Activated CD4-positive, alpha-beta T cell treated with anti-CD3 and anti-CD28 coated beads for 36 hours (primary cell): ENCODE data around the gene LTB4R2. TPM values are rescaled to one million over a fixed set of nuclear protein-coding genes. Genes with fewer than 3 reads are reported as not detected.

Experiments used
- ATAC-seq: fragments of 200-7000 bp; cut with Tn5 transposase; one replicate; pipeline ENCODE4 v1.10.0; 2021; ENCODE audit warnings: mild to moderate bottlenecking, moderate library complexity
- CTCF ChIA-PET: fragments of 350-600 bp; sonication (Branson Sonifier 250); formaldehyde crosslinking; loops from one replicate; lab custom pipeline; 2021; ENCODE audit warnings: antibody characterized with exemption; lab: Charles Lee
- POLR2A ChIA-PET: fragments of 350-600 bp; sonication (Branson Sonifier 250); formaldehyde crosslinking; loops from one replicate; lab custom pipeline; 2021; ENCODE audit warnings: antibody characterized with exemption, inconsistent platforms; lab: Charles Lee
- DNase-seq: peaks from one replicate; pipeline ENCODE4 v3.0.0-alpha.2; 2020
- H3K27ac Mint-ChIP-seq: one replicate; pipeline ENCODE4 v1.8.0; 2021; ENCODE audit warnings: mixed read lengths
- H3K27me3 Mint-ChIP-seq: one replicate; pipeline ENCODE4 v1.8.0; 2021; ENCODE audit warnings: mixed read lengths
- H3K36me3 Mint-ChIP-seq: one replicate; pipeline ENCODE4 v1.8.0; 2021; ENCODE audit warnings: low read depth, mixed read lengths
- H3K4me1 Mint-ChIP-seq: one replicate; pipeline ENCODE4 v1.8.0; 2021; ENCODE audit warnings: mixed read lengths
- H3K4me3 Mint-ChIP-seq: one replicate; pipeline ENCODE4 v1.8.0; 2021; ENCODE audit warnings: mild to moderate bottlenecking, moderate library complexity, mixed read lengths
- H3K9me3 Mint-ChIP-seq: one replicate; pipeline ENCODE4 v1.8.0; 2021; ENCODE audit warnings: low read depth, mixed read lengths
- intact Hi-C, 2 experiments: fragments of 100-400 bp; cut with DNase I in 1 of 2; cut with micrococcal nuclease in 1 of 2; formaldehyde crosslinking; loops; one replicate each; pipeline versions ENCODE4 v1.14.2 to v1.15.1; 2022 to 2024; cut with DNase I, micrococcal nuclease
- total RNA-seq, 2 experiments: library from RNA; stranded (reverse); gene quantifications; one replicate each; pipeline ENCODE4 v1.2.3, GENCODE V29; 2021

Gene LTB4R2
- total RNA-seq, 2 experiments from 2014 or later: 7.5 to 9.5 TPM

GRCh38 chr14:24277071-24277470, 32.9 kb upstream of the LTB4R2 start:
- ChIA-PET CTCF (interaction anchor here (1.2 to 4.5 kb wide), 3 partner anchors 20 to 31 kb away, joined by 5 to 32 read pairs (median 31); partner anchors contain the start of genes CIDEB and LTB4R2), POLR2A (no interaction called here)
- DNase-seq (no peak), ATAC-seq (no peak)
- H3K27me3 Mint-ChIP-seq: no peaks in the 10 kb centered on the region
- H3K36me3 Mint-ChIP-seq: peaks cover 7% of the 10 kb centered on the region
- intact Hi-C loops: loop anchor here in 1 of 2 experiments (10.0 kb wide), 2 partner anchors 398 to 722 kb away; partner anchors contain the start of genes THTPA and ZFHX2
- H3K4me1 Mint-ChIP-seq: peaks cover 76% of the 10 kb centered on the region
- peaks cover 4% of the 10 kb centered on the region for H3K9me3 Mint-ChIP-seq
- H3K4me3 Mint-ChIP-seq: no peak overlapping the region
- H3K27ac Mint-ChIP-seq: peak overlapping the region; percentile 22

GRCh38 chr14:24277606-24278321, 32.2 kb upstream of the LTB4R2 start:
- Mint-ChIP-seq H3K9me3 (peaks cover 4% of the 10 kb centered on the region), H3K27ac (peak overlapping the region; percentile 89), H3K36me3 (peaks cover 7% of the 10 kb centered on the region), H3K4me3 (no peak overlapping the region), H3K4me1 (peaks cover 69% of the 10 kb centered on the region), H3K27me3 (no peaks in the 10 kb centered on the region)
- intact Hi-C loops: loop anchor here in 1 of 2 experiments (10.0 kb wide), 2 partner anchors 397 to 723 kb away; partner anchors contain the start of genes THTPA and ZFHX2
- POLR2A ChIA-PET: interaction anchor here (0.7 to 1.3 kb wide), 2 partner anchors 13 to 36 kb away, joined by 3 to 4 read pairs; partner anchors contain the start of gene TINF2
- DNase-seq (peak; percentile 69), ATAC-seq (peak; percentile 18)
- CTCF ChIA-PET: interaction anchor here (0.6 to 4.5 kb wide), 5 partner anchors 20 to 130 kb away, joined by 3 to 32 read pairs (median 22); partner anchors contain the start of genes CIDEB, LTB4R2, RNF31 and TINF2

- POLR2A ChIA-PET: interaction anchor here (0.7 to 1.3 kb wide), 3 partner anchors 8 to 36 kb away, joined by 3 to 4 read pairs (median 4); partner anchors contain the start of gene TINF2
- CTCF ChIA-PET: interaction anchor here (0.6 to 4.5 kb wide), 5 partner anchors 19 to 131 kb away, joined by 3 to 32 read pairs (median 22); partner anchors contain the start of genes CIDEB, LTB4R2, RNF31 and TINF2
- Mint-ChIP-seq H3K36me3 (peaks cover 6% of the 10 kb centered on the region), H3K4me3 (no peak overlapping the region), H3K27ac (peak overlapping the region; percentile 89), H3K27me3 (no peaks in the 10 kb centered on the region), H3K4me1 (peaks cover 63% of the 10 kb centered on the region), H3K9me3 (peaks cover 4% of the 10 kb centered on the region)
- intact Hi-C loops: loop anchor here in 1 of 2 experiments (10.0 kb wide), 2 partner anchors 396 to 724 kb away; partner anchors contain the start of genes THTPA and ZFHX2
- no peak for ATAC-seq
- DNase-seq: no peak
These were observed 31.5 kb upstream of the LTB4R2 start for GRCh38 chr14:24278424-24278823.

- Mint-ChIP-seq H3K9me3 (peaks cover 4% of the 10 kb centered on the region), H3K36me3 (peaks cover 6% of the 10 kb centered on the region), H3K27ac (peak overlapping the region; percentile 89), H3K27me3 (no peaks in the 10 kb centered on the region), H3K4me1 (peaks cover 52% of the 10 kb centered on the region), H3K4me3 (peak overlapping the region; percentile 34)
- DNase-seq (peak; percentile 80), ATAC-seq (peak; percentile 90)
- ChIA-PET POLR2A (interaction anchor here (1.0 to 1.3 kb wide), 2 partner anchors 8 to 10 kb away, joined by 3 to 4 read pairs; partner anchors contain the start of gene RABGGTA), CTCF (interaction anchor here (0.6 to 4.5 kb wide), 10 partner anchors 10 to 51 kb away, joined by 3 to 32 read pairs (median 6); partner anchors contain the start of genes CIDEB, LTB4R2 and TINF2)
- intact Hi-C loops: loop anchor here (1.0 to 10.0 kb wide), 5 partner anchors 10 to 725 kb away; partner anchors contain the start of genes THTPA (in 1 of the 2) and ZFHX2 (in 1 of the 2)
These were observed 30.4 kb upstream of the LTB4R2 start for GRCh38 chr14:24279301-24280186.

- no peak for ATAC-seq
- H3K4me1 Mint-ChIP-seq: peaks cover 43% of the 10 kb centered on the region
- H3K27me3 Mint-ChIP-seq: no peaks in the 10 kb centered on the region
- H3K4me3 Mint-ChIP-seq: no peak overlapping the region
- H3K9me3 Mint-ChIP-seq: peaks cover 4% of the 10 kb centered on the region
- peak overlapping the region; percentile 89 for H3K27ac Mint-ChIP-seq
- H3K36me3 Mint-ChIP-seq: peaks cover 6% of the 10 kb centered on the region
- POLR2A ChIA-PET: interaction anchor here (0.6 kb wide), 1 partner anchor 61 kb away, joined by 3 read pairs; no protein-coding TSS in a partner anchor
- intact Hi-C loops: no loop called here
- CTCF ChIA-PET: interaction anchor here (1.7 to 4.5 kb wide), 6 partner anchors 9 to 52 kb away, joined by 4 to 32 read pairs (median 18); partner anchors contain the start of genes CIDEB, LTB4R2 and TINF2
- no peak for DNase-seq
These were observed 29.0 kb upstream of the LTB4R2 start for GRCh38 chr14:24280797-24281460.

GRCh38 chr14:24281636-24282035, 28.3 kb upstream of the LTB4R2 start:
- ChIA-PET POLR2A (interaction anchor here (0.6 kb wide), 1 partner anchor 62 kb away, joined by 3 read pairs; no protein-coding TSS in a partner anchor), CTCF (interaction anchor here (1.7 kb wide), 1 partner anchor 53 kb away, joined by 4 read pairs; no protein-coding TSS in a partner anchor)
- intact Hi-C loops: no loop called here
- no peak for ATAC-seq
- peaks cover 4% of the 10 kb centered on the region for H3K9me3 Mint-ChIP-seq
- H3K4me1 Mint-ChIP-seq: peaks cover 41% of the 10 kb centered on the region
- no peak overlapping the region for H3K27ac Mint-ChIP-seq
- H3K4me3 Mint-ChIP-seq: no peak overlapping the region
- no peaks in the 10 kb centered on the region for H3K27me3 Mint-ChIP-seq
- no peak for DNase-seq
- peaks cover 6% of the 10 kb centered on the region for H3K36me3 Mint-ChIP-seq

- ChIA-PET CTCF (interaction anchor here (0.7 to 1.4 kb wide), 5 partner anchors 9 to 229 kb away, joined by 3 to 8 read pairs (median 5); partner anchors contain the start of genes RABGGTA and TINF2), POLR2A (no interaction called here)
- H3K9me3 Mint-ChIP-seq: peaks cover 4% of the 10 kb centered on the region
- H3K4me1 Mint-ChIP-seq: peaks cover 31% of the 10 kb centered on the region
- H3K36me3 Mint-ChIP-seq: peaks cover 6% of the 10 kb centered on the region
- H3K4me3 Mint-ChIP-seq: no peak overlapping the region
- no peak for ATAC-seq
- no peak overlapping the region for H3K27ac Mint-ChIP-seq
- DNase-seq: no peak
- H3K27me3 Mint-ChIP-seq: no peaks in the 10 kb centered on the region
- intact Hi-C loops: no loop called here
These were observed 27.2 kb upstream of the LTB4R2 start for GRCh38 chr14:24282736-24283135.

- H3K27ac Mint-ChIP-seq: peak overlapping the region; percentile 38
- CTCF ChIA-PET: interaction anchor here (0.8 to 1.4 kb wide), 3 partner anchors 10 to 13 kb away, joined by 4 to 8 read pairs (median 5); partner anchors contain the start of gene RABGGTA
- no peaks in the 10 kb centered on the region for H3K9me3 Mint-ChIP-seq
- peaks cover 1% of the 10 kb centered on the region for H3K36me3 Mint-ChIP-seq
- POLR2A ChIA-PET: no interaction called here
- no peak for ATAC-seq
- no peak for DNase-seq
- no peaks in the 10 kb centered on the region for H3K27me3 Mint-ChIP-seq
- peaks cover 25% of the 10 kb centered on the region for H3K4me1 Mint-ChIP-seq
- H3K4me3 Mint-ChIP-seq: no peak overlapping the region
- intact Hi-C loops: no loop called here
These were observed 26.0 kb upstream of the LTB4R2 start for GRCh38 chr14:24283796-24284460.

- Mint-ChIP-seq H3K27ac (no peak overlapping the region), H3K4me3 (no peak overlapping the region), H3K27me3 (no peaks in the 10 kb centered on the region), H3K36me3 (peaks cover 1% of the 10 kb centered on the region), H3K9me3 (no peaks in the 10 kb centered on the region), H3K4me1 (peaks cover 25% of the 10 kb centered on the region)
- ATAC-seq: no peak
- POLR2A ChIA-PET: no interaction called here
- DNase-seq: no peak
- intact Hi-C loops: no loop called here
- CTCF ChIA-PET: interaction anchor here (1.3 kb wide), 1 partner anchor 13 kb away, joined by 4 read pairs; no protein-coding TSS in a partner anchor
These were observed 25.4 kb upstream of the LTB4R2 start for GRCh38 chr14:24284501-24285035.
